NCI-H1436 (cell line): ENCODE data around the gene NAP1L1.

ENCODE experiments used
- DNase-seq: peaks from one replicate; lab custom pipeline; 2025; lab: John Stamatoyannopoulos, UW

Gene NAP1L1

GRCh38 chr12:76040461-76040860 lies 44.0 kb downstream of the NAP1L1 start:
- DNase-seq, result no peak

GRCh38 chr12:76038176-76038575 lies 46.3 kb downstream of the NAP1L1 start:
- no peak for DNase-seq

GRCh38 chr12:76037130-76038103 lies 47.1 kb downstream of the NAP1L1 start:
- DNase-seq, result peak; percentile 67

- no peak for DNase-seq
These were observed 49.4 kb downstream of the NAP1L1 start for GRCh38 chr12:76035045-76035444.

GRCh38 chr12:76033081-76034011 lies 51.1 kb downstream of the NAP1L1 start:
- no peak for DNase-seq

- no peak for DNase-seq
These were observed 52.2 kb downstream of the NAP1L1 start for GRCh38 chr12:76032043-76032981.

GRCh38 chr12:76031414-76032042 lies 53.0 kb downstream of the NAP1L1 start, which contains the start of gene PHLDA1:
TSS of gene PHLDA1 (minus strand) at chr12:76031776.
- DNase-seq, result peak; percentile 71

GRCh38 chr12:76031081-76031413 lies 53.4 kb downstream of the NAP1L1 start:
- DNase-seq, result no peak

GRCh38 chr12:76030341-76031080 lies 54.0 kb downstream of the NAP1L1 start:
- no peak for DNase-seq

- no peak for DNase-seq
These were observed 54.5 kb downstream of the NAP1L1 start for GRCh38 chr12:76029982-76030340.

- DNase-seq, result no peak
These were observed 55.8 kb downstream of the NAP1L1 start for GRCh38 chr12:76028571-76029277.

- no peak for DNase-seq
These were observed 57.8 kb downstream of the NAP1L1 start for GRCh38 chr12:76026643-76027063.

- DNase-seq, result no peak
These were observed 58.6 kb downstream of the NAP1L1 start for GRCh38 chr12:76025601-76026575.

GRCh38 chr12:76024942-76025600 lies 59.4 kb downstream of the NAP1L1 start:
- DNase-seq, result no peak

- no peak for DNase-seq
These were observed 60.2 kb downstream of the NAP1L1 start for GRCh38 chr12:76024102-76024781.

GRCh38 chr12:76023069-76023690 lies 61.3 kb downstream of the NAP1L1 start:
- DNase-seq, result no peak

- DNase-seq, result no peak
These were observed 62.0 kb downstream of the NAP1L1 start for GRCh38 chr12:76022506-76022905.
